Vagina (tissue), 2 donors: ENCODE measurements around the gene COL23A1.

ENCODE experiments used
- CTCF ChIP-seq, 3 experiments: fragments of 450-650 bp in 2 of 3; fragments of 200-600 bp in 1 of 3; sonication (generic) in 1 of 3; IDR thresholded peaks; one replicate each; pipeline ENCODE4 v1.5.1; 2017 to 2019; ENCODE audit warnings: antibody characterized with exemption in 3 of 3, mild to moderate bottlenecking in 2 of 3, moderate library complexity in 2 of 3
- POLR2A ChIP-seq, 2 donors: fragments of 450-650 bp; IDR thresholded peaks; one replicate each; pipeline ENCODE4 v1.6.1; 2017; ENCODE audit warnings: antibody characterized with exemption in 2 of 2, mild to moderate bottlenecking in 2 of 2, moderate library complexity in 2 of 2
- POLR2AphosphoS5 ChIP-seq, 2 donors: sonication (generic); formaldehyde crosslinking; IDR thresholded peaks; one replicate each; pipeline ENCODE4 v1.9.0; 2017; ENCODE audit warnings: antibody characterized with exemption in 2 of 2, mild to moderate bottlenecking in 2 of 2, low read depth in 1 of 2; ENCODE audit not compliant: insufficient read depth in 1 of 2

- TF ChIP-seq CTCF (IDR thresholded peaks at IDR 0.05) (no peak), POLR2A (IDR thresholded peaks at IDR 0.05) (no peak), POLR2AphosphoS5 (IDR thresholded peaks at IDR 0.05; ENCODE audit: insufficient read depth in 1 of 2, low read depth in 1 of 2) (no peak)
Observed at GRCh38 chr5:178201221-178201926, 388.8 kb downstream of the COL23A1 start.
